ENCODE measurements around the gene CORIN.
"Not testable (repeated sequence)": the region's sequence is repeated elsewhere in the genome, so short reads cannot be mapped to it uniquely, and the experiment has no call there.

Gene CORIN

DNA sequence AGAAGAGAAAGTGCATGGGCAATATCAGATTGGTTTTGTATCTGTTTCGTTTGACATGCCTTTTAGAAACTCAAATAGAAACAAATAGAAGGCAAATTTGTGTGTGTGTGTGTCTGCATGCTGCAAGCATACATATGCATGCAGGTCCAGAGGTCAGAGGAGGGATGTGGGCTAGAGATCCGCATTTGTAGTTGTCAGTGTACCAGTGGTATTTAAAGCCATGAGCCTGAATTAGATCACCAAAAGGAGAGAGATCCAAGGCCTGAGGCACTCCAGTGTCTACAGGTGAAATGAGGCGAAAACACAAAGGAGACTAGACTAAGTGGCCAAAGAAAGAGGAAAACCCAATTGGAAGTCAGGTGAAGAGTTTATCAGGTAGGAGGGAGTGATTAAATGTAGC lies 106.7 kb downstream of the CORIN start:
- DNase-seq (ENCODE audit: low read depth in 2 of 2, low spot score in 1 of 2) = no peak

DNA sequence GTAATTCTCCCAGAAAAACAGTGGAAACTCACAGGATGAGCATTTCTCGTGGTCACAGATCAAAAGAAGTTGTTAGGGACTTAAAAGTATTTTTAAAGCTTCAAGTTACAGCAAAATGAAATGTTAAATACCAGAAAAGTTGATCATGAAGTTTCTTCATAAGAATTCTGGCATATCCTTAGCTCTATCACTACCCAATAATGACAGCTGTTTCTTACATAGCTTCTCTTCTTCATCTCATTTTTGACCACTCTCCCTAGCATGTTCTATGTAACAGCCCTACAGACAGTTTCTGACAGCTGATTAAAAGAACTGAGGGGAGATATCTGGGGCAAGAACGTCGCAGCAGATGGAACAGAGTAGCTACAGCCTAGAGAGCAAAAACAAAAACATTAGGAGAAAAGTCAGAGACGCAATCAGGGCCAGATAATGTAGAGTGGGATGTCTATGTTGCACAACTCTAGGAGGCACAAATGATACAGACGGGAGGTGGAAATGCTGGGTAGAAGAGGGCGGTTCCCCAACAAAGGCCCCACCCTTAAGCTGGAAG lies 108.7 kb downstream of the CORIN start:
- no peak for DNase-seq (ENCODE audit: low read depth in 2 of 2, low spot score in 1 of 2)

GRCh38 chr4:47721892-47722575 lies 115.8 kb downstream of the CORIN start:
- no peak for DNase-seq (ENCODE audit: low read depth in 2 of 2, low spot score in 1 of 2)

- no peak for DNase-seq (ENCODE audit: low read depth in 2 of 2, low spot score in 1 of 2)
These were observed 116.4 kb downstream of the CORIN start for GRCh38 chr4:47721485-47721884.

DNA sequence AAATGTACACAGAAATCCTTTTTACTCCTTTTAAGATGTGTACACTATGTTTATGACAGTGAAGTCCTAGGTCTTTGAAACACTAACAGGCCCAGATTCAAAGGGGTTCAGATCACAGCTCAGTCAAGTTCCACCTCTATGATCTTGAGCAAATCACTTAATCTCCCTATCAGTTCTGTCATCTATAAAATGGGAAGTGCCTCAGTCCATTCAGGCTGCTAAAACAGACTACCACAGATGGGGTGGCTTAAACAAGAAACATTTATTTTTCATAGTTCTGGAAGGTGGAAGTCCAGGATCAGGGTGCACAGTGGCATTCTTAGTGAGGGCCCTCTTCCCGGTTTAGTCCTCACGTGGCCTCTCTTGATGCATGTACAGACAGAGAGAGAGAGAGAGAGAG lies 117.1 kb downstream of the CORIN start:
- no peak for DNase-seq (ENCODE audit: low read depth in 2 of 2, low spot score in 1 of 2)

DNA sequence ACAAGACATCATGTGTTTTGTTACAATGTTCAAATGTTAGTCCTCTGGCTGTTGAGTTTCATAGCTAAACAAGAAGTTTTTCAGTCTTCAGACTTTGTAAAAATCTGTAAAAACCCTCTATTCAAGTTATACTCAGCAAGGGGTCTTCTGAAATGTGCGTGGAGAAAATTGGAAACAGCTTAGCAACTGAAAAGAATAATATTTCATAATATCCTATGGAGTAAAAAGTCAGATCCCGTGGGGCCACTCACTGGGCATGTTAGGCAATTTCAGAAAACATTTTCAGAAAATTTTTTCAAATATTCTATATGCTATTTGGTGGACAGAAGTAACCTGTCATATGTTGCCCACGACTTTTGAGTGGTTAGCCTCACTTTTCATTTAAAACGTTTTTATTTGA lies 118.3 kb downstream of the CORIN start:
- DNase-seq (ENCODE audit: low read depth in 2 of 2, low spot score in 1 of 2) = no peak

DNA sequence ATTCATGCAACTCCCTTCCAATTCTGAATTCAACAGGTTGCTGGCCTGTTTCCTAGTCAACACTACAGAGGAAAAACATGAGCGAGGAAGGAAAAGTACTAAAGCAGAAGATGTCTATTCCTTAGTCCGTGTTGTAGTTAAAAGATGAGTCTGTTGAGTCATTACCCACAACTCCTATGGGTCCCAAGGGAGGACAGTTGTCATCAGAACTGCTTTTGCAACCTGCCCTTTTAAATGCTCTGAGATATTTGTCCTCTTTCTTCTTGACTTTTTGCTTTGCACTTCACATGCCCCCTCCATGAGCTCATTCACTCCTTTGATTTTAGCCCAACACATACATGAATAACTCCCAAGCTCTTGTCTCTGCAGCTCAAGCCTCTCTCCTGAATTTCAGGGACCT lies 119.2 kb downstream of the CORIN start:
- no peak for DNase-seq (ENCODE audit: low read depth in 2 of 2, low spot score in 1 of 2)

DNA sequence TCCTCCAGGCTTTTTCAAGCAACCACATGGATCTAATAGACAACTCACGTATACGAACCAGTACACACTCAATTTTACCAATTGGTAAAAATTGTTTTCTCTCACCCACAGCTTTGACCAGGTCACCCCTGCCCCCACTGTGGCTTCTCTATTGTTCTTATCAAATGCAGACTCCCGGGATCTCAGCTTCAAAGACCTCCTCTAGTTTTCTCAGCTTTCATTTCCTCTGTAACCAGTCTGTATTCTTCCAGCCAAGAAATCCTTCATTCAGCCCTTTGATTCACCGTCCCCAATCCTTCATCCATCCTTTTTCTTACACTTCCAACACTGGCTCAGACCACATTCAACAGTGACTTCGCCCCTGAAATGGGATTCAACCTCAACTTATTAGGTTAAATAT lies 120.7 kb downstream of the CORIN start:
- no peak for DNase-seq (ENCODE audit: low read depth in 2 of 2, low spot score in 1 of 2)

- DNase-seq (ENCODE audit: low read depth in 2 of 2, low spot score in 1 of 2) = no peak
These were observed 122.0 kb downstream of the CORIN start for GRCh38 chr4:47715716-47716416.

GRCh38 chr4:47714269-47714668 lies 123.6 kb downstream of the CORIN start:
- DNase-seq (ENCODE audit: low read depth in 2 of 2, low spot score in 1 of 2) = no peak

- DNase-seq (ENCODE audit: low read depth in 2 of 2, low spot score in 1 of 2) = no peak
These were observed 124.6 kb downstream of the CORIN start for GRCh38 chr4:47713129-47713834.

- no peak for DNase-seq (ENCODE audit: low read depth in 2 of 2, low spot score in 1 of 2)
These were observed 126.2 kb downstream of the CORIN start for GRCh38 chr4:47711646-47712045.

GRCh38 chr4:47711183-47711582 lies 126.7 kb downstream of the CORIN start:
- no peak for DNase-seq (ENCODE audit: low read depth in 2 of 2, low spot score in 1 of 2)

GRCh38 chr4:47706352-47706751 lies 131.5 kb downstream of the CORIN start:
- not testable (repeated sequence) for DNase-seq (ENCODE audit: low read depth in 2 of 2, low spot score in 1 of 2)

DNA sequence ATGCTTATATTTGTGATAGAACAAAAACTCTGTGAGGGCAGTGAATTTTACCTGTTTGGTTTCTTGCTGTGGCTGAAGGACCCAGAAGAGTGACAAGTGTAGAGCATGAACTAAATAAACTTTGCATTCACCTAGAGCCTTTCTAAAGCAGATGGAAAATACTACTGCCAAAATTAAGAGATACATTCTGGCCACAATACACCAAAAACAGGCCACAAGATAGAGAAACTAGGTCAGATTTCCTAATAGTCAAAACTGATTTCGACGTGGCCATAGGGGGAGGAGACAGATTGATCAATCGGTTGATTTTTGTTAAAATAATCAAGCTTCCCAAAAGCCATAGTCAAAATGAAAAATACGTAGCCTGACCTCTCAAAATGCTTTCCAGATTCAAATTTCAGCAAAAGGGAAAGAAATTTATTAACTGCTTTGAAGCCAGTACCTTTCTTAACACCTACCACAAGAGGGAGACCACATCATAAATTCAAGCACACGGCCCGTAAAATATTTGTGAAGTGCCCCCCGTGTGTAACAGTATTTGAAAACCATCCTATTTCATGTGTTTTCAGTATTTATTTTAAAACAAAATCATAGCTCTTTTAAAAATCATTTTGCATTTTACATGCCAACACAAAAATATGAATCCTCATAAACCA lies 132.4 kb downstream of the CORIN start:
- DNase-seq (ENCODE audit: low read depth in 2 of 2, low spot score in 1 of 2) = no peak

DNA sequence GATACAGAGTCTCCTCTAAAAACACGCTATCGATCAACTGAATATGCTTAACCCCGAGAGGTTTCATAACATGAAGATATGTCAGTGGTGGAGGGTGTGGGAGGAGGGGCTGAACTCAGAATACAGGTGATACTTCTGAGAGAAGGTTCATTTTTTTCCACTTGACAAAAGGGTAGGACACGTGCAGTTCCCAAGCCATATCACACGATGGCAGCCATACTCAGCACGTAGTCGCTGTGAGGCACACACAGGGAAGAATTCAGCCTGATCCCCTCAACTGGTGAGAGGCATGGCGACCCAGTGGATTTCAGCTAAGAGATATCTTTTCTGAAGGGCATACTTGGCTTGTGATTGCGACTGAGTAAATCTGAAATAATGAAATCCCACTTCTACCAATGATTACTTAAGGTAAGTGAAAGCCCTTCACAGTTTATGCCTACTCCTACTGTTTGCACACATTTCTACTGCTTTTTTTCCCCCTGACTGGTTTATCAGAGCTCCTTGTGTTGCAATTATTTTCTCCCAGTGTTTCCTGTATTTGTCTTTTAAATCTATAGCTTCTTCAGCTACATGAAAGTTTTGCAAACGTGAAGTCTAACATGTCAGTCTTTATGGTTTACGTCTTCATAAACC lies 133.1 kb downstream of the CORIN start:
- DNase-seq (ENCODE audit: low read depth in 2 of 2, low spot score in 1 of 2) = no peak

GRCh38 chr4:47703956-47704355 lies 133.9 kb downstream of the CORIN start:
- no peak for DNase-seq (ENCODE audit: low read depth in 2 of 2, low spot score in 1 of 2)

DNA sequence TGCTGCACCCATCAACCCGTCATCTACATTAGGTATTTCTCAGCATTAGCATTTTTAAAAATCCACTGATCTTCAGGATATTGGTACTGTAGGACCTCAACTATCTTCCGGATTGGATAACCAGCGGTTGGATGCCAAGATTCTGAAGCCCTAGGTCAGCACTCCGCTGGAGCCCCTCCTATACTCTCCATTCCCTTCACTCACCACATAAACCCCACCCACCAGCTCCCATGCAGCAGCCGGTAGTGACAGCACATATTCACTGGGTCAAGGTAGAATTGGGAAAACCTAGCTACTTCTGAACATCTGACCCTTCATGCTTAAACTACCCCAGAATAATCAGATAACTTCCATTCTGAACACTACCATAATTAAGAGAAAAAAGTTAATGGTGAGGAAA lies 134.9 kb downstream of the CORIN start:
- no peak for DNase-seq (ENCODE audit: low read depth in 2 of 2, low spot score in 1 of 2)

DNA sequence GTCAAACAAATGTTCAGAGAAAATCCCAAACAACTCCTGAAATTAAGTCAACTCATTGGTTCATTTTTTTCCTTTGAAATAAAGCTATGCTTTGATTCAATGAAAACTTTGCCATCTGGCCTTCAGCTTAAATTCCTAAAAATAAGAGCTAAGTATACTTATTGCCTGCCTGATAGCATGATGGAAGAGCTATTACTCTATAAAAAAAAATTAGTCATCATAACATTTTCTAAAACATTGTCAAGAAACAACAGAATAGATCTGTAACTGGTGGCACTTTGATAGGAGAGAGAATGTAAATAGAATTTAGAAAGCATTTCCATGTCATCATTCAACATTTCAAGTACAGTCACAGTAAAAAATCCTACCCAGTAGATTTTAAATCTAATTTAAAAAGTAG lies 136.6 kb downstream of the CORIN start:
- no peak for DNase-seq (ENCODE audit: low read depth in 2 of 2, low spot score in 1 of 2)

GRCh38 chr4:47698837-47699236 lies 139.0 kb downstream of the CORIN start:
- no peak for DNase-seq (ENCODE audit: low read depth in 2 of 2, low spot score in 1 of 2)

DNA sequence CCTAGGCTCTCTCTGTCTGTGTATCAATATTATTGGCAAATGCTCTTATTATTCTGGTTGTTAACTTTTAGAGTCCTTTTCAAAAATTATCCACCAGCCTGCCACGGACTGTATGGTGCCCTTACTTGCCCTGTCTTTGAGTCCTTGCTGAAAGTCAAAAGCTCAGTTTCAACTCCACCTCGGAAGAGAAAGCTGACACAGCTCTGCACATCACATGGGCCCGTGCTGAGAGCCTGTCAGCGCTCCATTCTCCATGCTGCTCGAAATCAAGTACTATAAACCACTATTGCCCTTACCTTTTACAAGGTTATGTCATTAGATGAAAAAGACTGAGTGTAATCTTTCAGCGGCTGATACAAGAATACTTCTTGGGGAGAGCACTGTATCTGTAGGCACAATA lies 141.0 kb downstream of the CORIN start:
- no peak for DNase-seq (ENCODE audit: low read depth in 2 of 2, low spot score in 1 of 2)

Data from stimulated activated CD8-positive, alpha-beta memory T cell treated with anti-CD3 and anti-CD28 coated beads, Interleukin-4, amount 100 ng/mL, for 1 hour (primary cell).